CD14-positive monocyte (primary cell): ENCODE results near the gene ARL4A. TPM values are rescaled to one million over a fixed set of nuclear protein-coding genes. Genes with fewer than 3 reads are reported as not detected.

Source experiments
- DNase-seq, 3 donors: peaks; one replicate each; pipeline ENCODE4 v3.0.0-alpha.2; 2011 to 2022
- H2AFZ ChIP-seq: 2 replicates; pipeline ENCODE4 v1.6.0; 2012; ENCODE audit warnings: mild to moderate bottlenecking, low read depth, low read length, inconsistent platforms; ENCODE audit not compliant: insufficient read depth, poor library complexity, severe bottlenecking
- H3K27ac ChIP-seq, 2 donors: 1 replicate in 1 of 2; 2 replicates in 1 of 2; pipeline ENCODE4 v1.5.1; 2012 to 2013; ENCODE audit warnings: low read length in 2 of 2, control low read depth in 1 of 2, inconsistent platforms in 1 of 2, low read depth in 1 of 2, mild to moderate bottlenecking in 1 of 2
- H3K27me3 ChIP-seq, 2 donors: one replicate each; pipeline versions ENCODE4 v1.6.0 to v1.6.1; 2011 to 2013; ENCODE audit warnings: low read length in 2 of 2; ENCODE audit not compliant: control insufficient read depth in 2 of 2, insufficient read depth in 2 of 2
- H3K36me3 ChIP-seq, 2 donors: replicated peaks in 1 of 2; 1 replicate in 1 of 2; 2 replicates in 1 of 2; pipeline versions ENCODE4 v1.5.1 to v1.6.1; 2012 to 2013; ENCODE audit warnings: low read length in 2 of 2, control low read depth in 1 of 2, inconsistent platforms in 1 of 2, mild to moderate bottlenecking in 1 of 2; ENCODE audit not compliant: insufficient read depth in 2 of 2, control insufficient read depth in 1 of 2
- H3K4me1 ChIP-seq, 2 donors: 1 replicate in 1 of 2; 2 replicates in 1 of 2; pipeline versions ENCODE4 v1.5.1 to v1.6.1; 2012 to 2013; ENCODE audit warnings: low read length in 2 of 2, control low read depth in 1 of 2, inconsistent platforms in 1 of 2, mild to moderate bottlenecking in 1 of 2, moderate library complexity in 1 of 2; ENCODE audit not compliant: insufficient read depth in 2 of 2, control insufficient read depth in 1 of 2
- H3K4me2 ChIP-seq: replicated peaks from 2 replicates; pipeline ENCODE3; 2012; ENCODE audit warnings: low read length, moderate library complexity, mild to moderate bottlenecking; ENCODE audit not compliant: poor library complexity, severe bottlenecking; ENCODE audit errors: extremely low read depth
- H3K4me3 ChIP-seq, 3 experiments: fragments of 200-600 bp in 1 of 3; sonication (generic) in 1 of 3; replicated peaks in 1 of 3; 1 replicate in 2 of 3; 2 replicates in 1 of 3; pipeline ENCODE4 v1.5.1; 2011 to 2013; ENCODE audit warnings: low read length in 3 of 3, mild to moderate bottlenecking in 3 of 3, control low read depth in 2 of 3, low read depth in 2 of 3, inconsistent platforms in 1 of 3, moderate library complexity in 1 of 3
- H3K79me2 ChIP-seq: 2 replicates; pipeline ENCODE4 v1.6.0; 2012; ENCODE audit warnings: mild to moderate bottlenecking, control low read depth, inconsistent platforms, low read length, moderate library complexity; ENCODE audit not compliant: insufficient read depth
- H3K9ac ChIP-seq: 2 replicates; pipeline ENCODE4 v1.6.0; 2017; ENCODE audit warnings: low read length, mild to moderate bottlenecking; ENCODE audit not compliant: insufficient read depth, poor library complexity, severe bottlenecking
- H3K9me3 ChIP-seq, 2 donors: replicated peaks in 1 of 2; 1 replicate in 1 of 2; 2 replicates in 1 of 2; pipeline versions ENCODE4 v1.5.1 to v1.6.1; 2012 to 2013; ENCODE audit warnings: low read length in 2 of 2, control low read depth in 1 of 2; ENCODE audit not compliant: control insufficient read depth in 1 of 2, insufficient read depth in 1 of 2
- H4K20me1 ChIP-seq: 2 replicates; pipeline ENCODE4 v1.6.0; 2012; ENCODE audit warnings: mild to moderate bottlenecking, low read length, control low read depth, moderate library complexity; ENCODE audit not compliant: insufficient read depth
- H3K27ac Mint-ChIP-seq, 7 donors: one replicate each; pipeline ENCODE4 v1.8.0; 2020; ENCODE audit warnings: mild to moderate bottlenecking in 7 of 7, mixed read lengths in 7 of 7, moderate library complexity in 6 of 7, inconsistent platforms in 2 of 7
- H3K27me3 Mint-ChIP-seq, 3 donors: one replicate each; pipeline ENCODE4 v1.8.0; 2021 to 2022; ENCODE audit warnings: low read depth in 3 of 3, mild to moderate bottlenecking in 3 of 3, mixed read lengths in 3 of 3, moderate library complexity in 3 of 3, inconsistent platforms in 1 of 3
- H3K36me3 Mint-ChIP-seq, 2 donors: one replicate each; pipeline ENCODE4 v1.8.0; 2020; ENCODE audit warnings: mixed read lengths in 2 of 2, inconsistent platforms in 1 of 2, mild to moderate bottlenecking in 1 of 2
- H3K4me1 Mint-ChIP-seq: one replicate; pipeline ENCODE4 v1.8.0; 2020; ENCODE audit warnings: mild to moderate bottlenecking, mixed read lengths
- H3K4me3 Mint-ChIP-seq, 2 donors: one replicate each; pipeline ENCODE4 v1.8.0; 2020; ENCODE audit warnings: mild to moderate bottlenecking in 2 of 2, mixed read lengths in 2 of 2, moderate library complexity in 1 of 2
- H3K9me3 Mint-ChIP-seq, 7 donors: one replicate each; pipeline ENCODE4 v1.8.0; 2020 to 2022; ENCODE audit warnings: mixed read lengths in 7 of 7, mild to moderate bottlenecking in 6 of 7, moderate library complexity in 6 of 7, inconsistent platforms in 2 of 7
- whole genome bisulfite sequencing: methylation state at CpG from one replicate; pipeline ENCODE4 v1.1.5; 2013; ENCODE audit warnings: missing lambda C conversion rate; ENCODE audit not compliant: insufficient coverage; 5-methylcytosine and 5-hydroxymethylcytosine counted together
- intact Hi-C, 2 donors: fragments of 100-400 bp; cut with micrococcal nuclease; formaldehyde crosslinking; loops; one replicate each; pipeline versions ENCODE4 v1.15.0 to v1.15.1; 2023
- polyA plus RNA-seq, 3 donors: library from polyadenylated mRNA; depleted of rRNA in 1 of 3; unstranded in 2 of 3; stranded (reverse) in 1 of 3; fragments of 300-500 nt in 2 of 3; fragments of >200 nt in 1 of 3; fragmentation: Illumina TruSeq in 2 of 3; gene quantifications; 1 replicate in 2 of 3; 2 replicates in 1 of 3; pipeline ENCODE4 v1.2.3, GENCODE V29; 2012 to 2021
- TF ChIP-seq, protein P1 (sequence below): fragments of 200-600 bp; IDR thresholded peaks from one replicate; pipeline ENCODE4 v1.8.0; 2022; ENCODE audit warnings: antibody characterized with exemption, mild to moderate bottlenecking

ARL4A gene
- polyA plus RNA-seq, 3 donors: 60.3 to 125 (median 69.3) TPM

DNA sequence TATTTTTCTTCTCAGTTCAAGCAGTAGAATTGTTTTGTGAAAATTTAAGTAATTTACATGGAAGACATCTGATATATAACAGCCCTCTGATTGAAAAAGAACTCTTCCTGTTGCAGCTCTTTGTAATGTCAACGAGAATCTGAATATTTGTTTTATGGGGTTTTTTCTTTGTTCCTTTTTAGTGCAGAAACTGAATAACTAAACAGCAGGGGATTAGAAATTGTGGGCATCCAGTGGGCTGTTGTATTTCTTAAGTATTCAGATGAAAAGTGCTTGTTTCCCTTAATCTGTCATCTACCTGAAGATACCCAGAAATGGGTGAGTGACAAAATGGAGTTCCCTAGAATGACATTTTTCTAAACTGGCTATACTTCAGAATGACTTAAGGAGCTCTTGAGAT lies 7.4 kb downstream of the ARL4A start:
- no CpG with 5 or more reads among the region's 1 CpG for WGBS
- intact Hi-C loops: no loop called here
- no peak overlapping the region for H3K4me3 ChIP-seq
- Mint-ChIP-seq H3K4me1 (peaks cover 4% of the 10 kb centered on the region), H3K4me3 (no peak overlapping the region), H3K27me3 (peaks cover 0 to 1% (median 0%) of the 10 kb centered on the region in 3 donors), H3K36me3 (peaks cover 0 to 3% of the 10 kb centered on the region in 2 donors), H3K27ac (no peak overlapping the region), H3K9me3 (peaks cover 0 to 4% (median 0%) of the 10 kb centered on the region in 7 donors)
- no peak for DNase-seq
- peaks cover 0 to 3% of the 10 kb centered on the region in 2 donors for H3K9me3 ChIP-seq
- no peaks in the 10 kb centered on the region for H4K20me1 ChIP-seq
- H3K27me3 ChIP-seq: no peaks in the 10 kb centered on the region
- H3K79me2 ChIP-seq: peaks cover 10% of the 10 kb centered on the region
- H3K4me1 ChIP-seq: peaks cover 0 to 4% of the 10 kb centered on the region in 2 donors
- H2AFZ ChIP-seq: no peak overlapping the region
- H3K4me2 ChIP-seq: no peak overlapping the region
- H3K36me3 ChIP-seq: no peaks in the 10 kb centered on the region
- no peak overlapping the region for H3K27ac ChIP-seq
- TF ChIP-seq, protein P1, sequence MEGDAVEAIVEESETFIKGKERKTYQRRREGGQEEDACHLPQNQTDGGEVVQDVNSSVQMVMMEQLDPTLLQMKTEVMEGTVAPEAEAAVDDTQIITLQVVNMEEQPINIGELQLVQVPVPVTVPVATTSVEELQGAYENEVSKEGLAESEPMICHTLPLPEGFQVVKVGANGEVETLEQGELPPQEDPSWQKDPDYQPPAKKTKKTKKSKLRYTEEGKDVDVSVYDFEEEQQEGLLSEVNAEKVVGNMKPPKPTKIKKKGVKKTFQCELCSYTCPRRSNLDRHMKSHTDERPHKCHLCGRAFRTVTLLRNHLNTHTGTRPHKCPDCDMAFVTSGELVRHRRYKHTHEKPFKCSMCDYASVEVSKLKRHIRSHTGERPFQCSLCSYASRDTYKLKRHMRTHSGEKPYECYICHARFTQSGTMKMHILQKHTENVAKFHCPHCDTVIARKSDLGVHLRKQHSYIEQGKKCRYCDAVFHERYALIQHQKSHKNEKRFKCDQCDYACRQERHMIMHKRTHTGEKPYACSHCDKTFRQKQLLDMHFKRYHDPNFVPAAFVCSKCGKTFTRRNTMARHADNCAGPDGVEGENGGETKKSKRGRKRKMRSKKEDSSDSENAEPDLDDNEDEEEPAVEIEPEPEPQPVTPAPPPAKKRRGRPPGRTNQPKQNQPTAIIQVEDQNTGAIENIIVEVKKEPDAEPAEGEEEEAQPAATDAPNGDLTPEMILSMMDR: no peak
- no peak overlapping the region for H3K9ac ChIP-seq

DNA sequence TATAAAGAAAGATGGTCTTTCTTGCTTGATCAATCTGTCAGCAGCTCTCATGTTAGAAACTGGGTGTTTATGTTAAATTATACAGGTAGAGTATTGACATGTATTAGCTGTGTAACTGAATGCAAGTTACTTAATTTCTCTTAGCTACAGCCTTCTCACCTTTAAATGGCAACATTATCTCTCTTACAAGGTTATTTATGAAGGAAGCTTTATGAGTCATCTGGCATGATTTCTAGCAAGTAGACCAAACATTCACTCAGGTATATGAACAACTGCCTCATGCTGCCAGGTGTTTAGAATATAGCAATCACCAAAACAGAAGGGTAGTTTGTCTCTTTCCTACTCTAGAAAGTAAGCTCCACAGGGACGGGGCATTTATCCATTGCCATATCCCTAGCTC lies 8.5 kb downstream of the ARL4A start:
- Histone ChIP-seq H3K27ac (no peak overlapping the region), H3K4me2 (no peak overlapping the region), H3K9me3 (peaks cover 3 to 13% of the 10 kb centered on the region in 2 donors), H3K9ac (no peak overlapping the region), H3K4me1 (no peaks in the 10 kb centered on the region), H3K79me2 (no peaks in the 10 kb centered on the region), H3K4me3 (no peak overlapping the region), H2AFZ (no peak overlapping the region), H4K20me1 (no peaks in the 10 kb centered on the region), H3K27me3 (no peaks in the 10 kb centered on the region), H3K36me3 (no peaks in the 10 kb centered on the region)
- Mint-ChIP-seq H3K4me3 (no peak overlapping the region), H3K27me3 (peaks cover 0 to 3% (median 0%) of the 10 kb centered on the region in 3 donors), H3K27ac (no peak overlapping the region), H3K4me1 (no peaks in the 10 kb centered on the region), H3K9me3 (peaks cover 0 to 12% (median 8%) of the 10 kb centered on the region in 7 donors), H3K36me3 (peaks cover 0 to 3% of the 10 kb centered on the region in 2 donors)
- WGBS: no CpG with 5 or more reads among the region's 1 CpG
- intact Hi-C loops: no loop called here
- TF ChIP-seq, protein P1: no peak
- no peak for DNase-seq
